ENCODE results near the gene DCP2.

Gene DCP2

GRCh38 chr5:112967520-112968083, 9.0 kb upstream of the DCP2 start:
- H3K4me1 ChIP-seq (ENCODE audit: insufficient read depth, low read length, severe bottlenecking) = peaks cover 22% of the 10 kb centered on the region
- no peak for TF ChIP-seq CTCF (IDR thresholded peaks at IDR 0.05; ENCODE audit: low read length)
- no peak for TF ChIP-seq EZH2 (IDR thresholded peaks at IDR 0.05; ENCODE audit: borderline replicate concordance, low read length)
- H2AFZ ChIP-seq (ENCODE audit: low read length) = no peak overlapping the region
- H3K36me3 ChIP-seq (ENCODE audit: insufficient read depth, low read length) = no peaks in the 10 kb centered on the region
- no peak overlapping the region for H3K9ac ChIP-seq (ENCODE audit: low read length)
- no peaks in the 10 kb centered on the region for H3F3A ChIP-seq (ENCODE audit: insufficient read depth, low read length)
- no peaks in the 10 kb centered on the region for H3K27me3 ChIP-seq (ENCODE audit: insufficient read depth, low read length)
- no peaks in the 10 kb centered on the region for H3K79me2 ChIP-seq (ENCODE audit: insufficient read depth, low read length)
- no peaks in the 10 kb centered on the region for H3K9me3 ChIP-seq (ENCODE audit: low read length)
- H3K27ac ChIP-seq (ENCODE audit: low read depth, low read length, poor library complexity, severe bottlenecking) = no peak overlapping the region
- H3K4me2 ChIP-seq (ENCODE audit: low read length) = no peak overlapping the region
- no peak overlapping the region for H3K4me3 ChIP-seq (ENCODE audit: low read depth, low read length, poor library complexity, severe bottlenecking)
- no peaks in the 10 kb centered on the region for H3K9me2 ChIP-seq (ENCODE audit: low read depth, low read length)
- H4K20me1 ChIP-seq (ENCODE audit: insufficient read depth, low read length) = no peaks in the 10 kb centered on the region

GRCh38 chr5:112968411-112969106, 8.0 kb upstream of the DCP2 start:
- no peaks in the 10 kb centered on the region for H3F3A ChIP-seq (ENCODE audit: insufficient read depth, low read length)
- no peak overlapping the region for H3K4me2 ChIP-seq (ENCODE audit: low read length)
- H3K9ac ChIP-seq (ENCODE audit: low read length) = no peak overlapping the region
- H3K27ac ChIP-seq (ENCODE audit: low read depth, low read length, poor library complexity, severe bottlenecking) = no peak overlapping the region
- no peaks in the 10 kb centered on the region for H3K27me3 ChIP-seq (ENCODE audit: insufficient read depth, low read length)
- H3K9me2 ChIP-seq (ENCODE audit: low read depth, low read length) = no peaks in the 10 kb centered on the region
- peaks cover 22% of the 10 kb centered on the region for H3K4me1 ChIP-seq (ENCODE audit: insufficient read depth, low read length, severe bottlenecking)
- H3K79me2 ChIP-seq (ENCODE audit: insufficient read depth, low read length) = no peaks in the 10 kb centered on the region
- H2AFZ ChIP-seq (ENCODE audit: low read length) = peak overlapping the region; percentile 74; the same call in 1 of the 2 replicates
- H4K20me1 ChIP-seq (ENCODE audit: insufficient read depth, low read length) = no peaks in the 10 kb centered on the region
- H3K9me3 ChIP-seq (ENCODE audit: low read length) = no peaks in the 10 kb centered on the region
- no peaks in the 10 kb centered on the region for H3K36me3 ChIP-seq (ENCODE audit: insufficient read depth, low read length)
- TF ChIP-seq EZH2 (IDR thresholded peaks at IDR 0.05; ENCODE audit: borderline replicate concordance, low read length) = no peak
- TF ChIP-seq CTCF (IDR thresholded peaks at IDR 0.05; ENCODE audit: low read length) = no peak
- H3K4me3 ChIP-seq (ENCODE audit: low read depth, low read length, poor library complexity, severe bottlenecking) = no peak overlapping the region

- Histone ChIP-seq H2AFZ (ENCODE audit: low read length) (no peak overlapping the region), H3F3A (ENCODE audit: insufficient read depth, low read length) (no peaks in the 10 kb centered on the region), H3K79me2 (ENCODE audit: insufficient read depth, low read length) (no peaks in the 10 kb centered on the region), H4K20me1 (ENCODE audit: insufficient read depth, low read length) (no peaks in the 10 kb centered on the region), H3K4me3 (ENCODE audit: low read depth, low read length, poor library complexity, severe bottlenecking) (no peak overlapping the region), H3K9ac (ENCODE audit: low read length) (no peak overlapping the region), H3K27ac (ENCODE audit: low read depth, low read length, poor library complexity, severe bottlenecking) (no peak overlapping the region), H3K9me3 (ENCODE audit: low read length) (no peaks in the 10 kb centered on the region), H3K4me1 (ENCODE audit: insufficient read depth, low read length, severe bottlenecking) (peaks cover 25% of the 10 kb centered on the region), H3K27me3 (ENCODE audit: insufficient read depth, low read length) (no peaks in the 10 kb centered on the region), H3K9me2 (ENCODE audit: low read depth, low read length) (no peaks in the 10 kb centered on the region), H3K4me2 (ENCODE audit: low read length) (no peak overlapping the region), H3K36me3 (ENCODE audit: insufficient read depth, low read length) (no peaks in the 10 kb centered on the region)
- TF ChIP-seq CTCF (IDR thresholded peaks at IDR 0.05; ENCODE audit: low read length) (no peak), EZH2 (IDR thresholded peaks at IDR 0.05; ENCODE audit: borderline replicate concordance, low read length) (no peak)
Observed at GRCh38 chr5:112971276-112971675, 5.3 kb upstream of the DCP2 start.

Measured in OCI-LY1 (cell line).